GM18870 (cell line): ENCODE measurements around the gene SLC6A13.
"Not testable (repeated sequence)": the region's sequence is repeated elsewhere in the genome, so short reads cannot be mapped to it uniquely, and the experiment has no call there.

Experiments
- ATAC-seq: cut with Tn5 transposase; IDR thresholded peaks from one replicate; pipeline ENCODE4 v1.9.1; 2021; ENCODE audit warnings: moderate library complexity; ENCODE audit not compliant: unreplicated experiment

Gene SLC6A13

GRCh38 chr12:202081-202731 lies 60.4 kb downstream of the SLC6A13 start:
- no peak for ATAC-seq

GRCh38 chr12:201361-201760 lies 61.3 kb downstream of the SLC6A13 start:
- no peak for ATAC-seq

- no peak for ATAC-seq
These were observed 63.9 kb downstream of the SLC6A13 start for GRCh38 chr12:198705-199104.

DNA sequence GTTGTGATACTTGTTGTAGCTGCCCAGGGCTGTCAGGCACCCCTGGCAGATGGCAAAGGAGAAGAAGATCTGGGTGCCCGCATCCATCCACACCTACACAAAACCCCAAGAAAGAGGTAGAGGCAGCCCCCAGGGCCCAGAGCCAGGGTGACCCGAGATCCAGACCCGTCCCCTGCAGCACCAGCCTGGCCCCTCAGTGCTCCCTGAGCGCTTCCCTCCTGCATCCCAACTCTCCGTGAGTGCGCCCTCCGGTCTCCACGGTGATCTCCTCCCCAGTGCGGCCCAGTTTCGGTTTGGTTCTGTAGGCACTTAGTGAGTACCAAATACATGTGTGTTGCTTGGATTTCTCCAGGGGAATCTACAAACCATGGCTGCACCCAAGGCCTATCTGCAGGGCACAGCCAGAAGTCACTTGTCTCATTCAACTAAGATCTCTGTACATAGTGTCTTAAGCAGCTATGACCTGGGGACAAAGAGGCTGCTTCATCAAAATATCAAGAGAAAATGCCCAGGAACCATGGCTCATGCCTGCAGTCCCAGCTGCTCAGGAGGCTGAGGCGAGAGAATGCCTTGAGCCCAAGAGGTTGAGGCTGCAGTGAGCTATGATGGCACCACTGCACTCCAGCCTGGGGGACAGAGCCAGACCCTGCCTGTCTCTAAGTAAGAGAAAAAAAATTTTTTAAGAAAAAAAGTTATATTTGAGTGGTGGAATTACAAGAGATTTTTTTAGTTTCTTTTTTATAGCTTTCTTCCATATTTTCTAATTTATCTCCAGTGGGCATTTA lies 64.5 kb downstream of the SLC6A13 start:
- ATAC-seq = no peak

DNA sequence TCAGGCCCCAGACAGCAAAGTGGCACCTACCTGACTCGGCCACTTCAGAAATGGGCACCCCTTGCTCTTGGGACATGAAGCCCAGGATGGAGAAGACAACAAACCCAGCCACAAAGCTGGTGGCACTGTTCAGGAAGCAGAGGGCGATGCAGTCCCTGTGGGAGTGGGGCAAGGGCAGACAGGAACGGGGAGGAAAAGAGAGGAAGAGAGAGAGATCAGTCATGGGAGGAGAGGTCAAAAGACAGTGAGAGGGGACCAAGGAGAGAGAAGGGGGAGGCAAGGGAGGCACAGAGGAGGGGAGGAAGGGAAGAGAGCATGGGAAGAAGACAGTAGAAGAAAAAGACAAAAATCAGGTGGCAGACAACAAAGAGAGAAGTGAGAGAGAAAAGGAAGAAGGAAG lies 65.3 kb downstream of the SLC6A13 start:
- no peak for ATAC-seq

DNA sequence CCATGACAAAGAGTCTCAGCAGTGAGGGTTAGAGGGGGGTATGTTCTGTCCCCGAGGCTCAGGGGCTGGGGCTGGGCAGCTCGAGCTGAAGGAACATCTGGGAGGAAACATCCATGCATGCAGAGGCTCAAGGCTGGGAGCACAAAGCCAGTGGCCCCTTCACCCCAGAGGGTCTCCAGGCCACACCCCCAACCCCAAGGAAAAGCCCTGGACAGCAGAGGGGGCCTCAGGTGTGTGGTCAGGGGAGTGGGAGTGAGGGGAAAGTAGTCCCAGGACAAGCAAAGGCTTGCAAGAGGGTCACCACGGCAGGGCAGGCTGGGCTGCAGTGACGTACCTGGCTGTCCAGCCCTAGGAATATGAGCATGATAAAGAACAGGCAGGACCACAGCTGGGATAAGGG lies 66.2 kb downstream of the SLC6A13 start:
- ATAC-seq = no peak

DNA sequence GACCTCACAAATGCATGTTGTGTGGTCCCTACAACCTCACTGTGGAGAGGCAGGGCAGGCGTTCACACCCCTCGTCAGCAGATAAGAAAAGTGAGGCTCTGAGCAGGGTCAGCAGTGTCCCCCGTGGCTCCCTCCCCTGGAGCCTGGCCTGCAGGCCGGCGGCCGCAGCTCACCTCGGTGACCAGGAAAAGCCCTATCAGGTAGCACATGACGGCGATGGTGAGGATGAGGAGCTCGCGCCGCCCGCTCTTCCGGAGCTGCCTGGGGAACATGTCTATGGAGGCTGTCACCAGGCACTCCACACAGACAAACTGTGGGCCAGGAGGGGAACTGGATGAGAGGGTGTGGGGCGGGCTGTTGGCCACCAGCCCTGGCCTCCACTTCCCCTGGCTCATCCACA lies 66.7 kb downstream of the SLC6A13 start:
- ATAC-seq = no peak

GRCh38 chr12:195156-195555 lies 67.5 kb downstream of the SLC6A13 start:
- ATAC-seq = no peak

GRCh38 chr12:194276-194675 lies 68.4 kb downstream of the SLC6A13 start:
- no peak for ATAC-seq

DNA sequence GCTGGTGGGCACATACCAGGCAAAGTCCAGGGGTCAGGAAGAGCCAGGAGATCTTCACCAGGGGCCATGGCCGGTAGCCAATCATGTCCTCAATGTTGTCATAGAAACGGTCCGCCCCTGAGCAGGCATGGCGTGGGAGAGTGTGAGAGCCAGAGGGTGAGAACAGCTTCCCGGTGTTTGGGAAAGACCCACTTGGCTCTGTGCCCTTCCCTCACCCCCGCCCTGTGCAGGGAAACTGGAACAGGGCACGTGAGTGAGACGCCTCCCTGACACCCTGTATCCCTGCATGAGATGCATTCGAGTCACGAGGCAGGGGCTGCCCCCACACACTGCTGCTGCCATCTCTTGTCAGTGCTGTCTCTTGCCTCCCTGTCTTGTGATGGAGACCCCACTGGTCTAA lies 69.4 kb downstream of the SLC6A13 start:
- no peak for ATAC-seq

GRCh38 chr12:191541-191940 lies 71.1 kb downstream of the SLC6A13 start:
- no peak for ATAC-seq

DNA sequence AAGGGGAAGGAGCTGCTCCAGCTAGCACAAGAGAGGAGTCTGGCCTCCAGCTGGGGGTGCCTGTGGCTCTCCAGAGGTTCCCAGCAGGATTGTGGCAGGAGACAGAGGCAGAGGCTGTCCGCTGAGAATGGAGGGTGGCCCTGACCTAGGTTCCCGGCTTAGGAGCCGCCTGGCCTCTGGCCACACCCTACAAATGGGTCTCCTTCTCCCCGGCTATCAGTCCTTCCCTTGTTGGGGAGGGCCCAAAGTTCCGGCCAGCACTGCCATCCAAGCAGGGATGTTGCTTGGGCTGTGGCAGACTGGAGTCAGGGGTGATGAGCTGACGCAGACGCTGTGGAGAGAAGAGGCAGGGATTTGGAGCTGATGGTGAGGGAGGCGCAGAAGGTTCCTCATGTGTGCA lies 71.8 kb downstream of the SLC6A13 start:
- no peak for ATAC-seq

DNA sequence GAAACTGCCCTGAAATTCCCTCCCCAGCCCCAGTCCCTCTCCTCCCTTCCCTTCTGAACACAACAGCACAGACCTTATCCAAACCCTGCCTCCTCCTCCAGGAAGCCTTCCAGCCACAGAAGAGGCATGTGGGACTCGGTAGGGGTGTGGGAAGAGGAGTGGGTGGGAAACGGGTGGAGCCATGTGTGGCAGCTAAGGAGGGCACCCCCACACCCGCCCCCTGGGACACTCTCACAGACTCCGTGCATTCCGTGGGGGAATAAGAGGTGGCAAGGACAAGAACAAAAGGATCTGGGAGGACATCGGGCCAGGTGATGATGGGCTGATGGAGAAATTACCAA lies 73.0 kb downstream of the SLC6A13 start:
- no peak for ATAC-seq

DNA sequence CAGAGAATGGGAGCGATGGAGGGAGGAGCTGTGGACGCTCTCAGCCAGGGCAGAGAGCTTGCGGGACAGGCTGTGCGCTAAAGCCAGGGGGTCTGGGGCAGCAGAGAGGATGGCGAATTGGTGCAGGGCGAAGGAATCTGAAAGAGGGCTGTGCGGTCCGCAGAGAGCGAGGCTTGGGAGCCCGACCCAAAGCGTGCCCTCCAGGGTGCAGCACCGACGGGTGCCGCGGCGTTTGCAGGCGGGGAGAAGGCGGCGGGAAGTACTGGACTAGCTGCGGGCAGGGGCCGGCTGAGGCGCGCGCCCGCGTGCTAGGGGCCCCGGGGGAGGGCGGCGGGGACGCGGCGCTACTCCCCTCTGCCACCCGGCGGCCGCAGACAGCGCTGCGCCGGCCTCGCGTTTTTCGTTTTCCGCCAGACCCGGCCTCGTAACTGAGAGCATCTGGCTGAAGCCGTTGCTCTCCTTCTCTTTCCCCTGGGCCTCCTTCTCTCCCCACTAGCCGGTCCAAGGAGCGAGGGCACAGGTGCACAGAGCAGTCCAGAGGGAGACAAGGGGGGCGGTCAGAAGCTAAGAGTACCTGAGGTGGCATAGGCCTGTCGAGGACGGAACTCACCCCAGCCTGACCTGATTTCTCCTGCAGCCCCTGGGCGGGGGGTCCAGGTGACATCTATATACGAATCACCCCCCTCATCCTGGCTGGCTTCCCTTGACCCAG lies 73.6 kb downstream of the SLC6A13 start:
- ATAC-seq = no peak

DNA sequence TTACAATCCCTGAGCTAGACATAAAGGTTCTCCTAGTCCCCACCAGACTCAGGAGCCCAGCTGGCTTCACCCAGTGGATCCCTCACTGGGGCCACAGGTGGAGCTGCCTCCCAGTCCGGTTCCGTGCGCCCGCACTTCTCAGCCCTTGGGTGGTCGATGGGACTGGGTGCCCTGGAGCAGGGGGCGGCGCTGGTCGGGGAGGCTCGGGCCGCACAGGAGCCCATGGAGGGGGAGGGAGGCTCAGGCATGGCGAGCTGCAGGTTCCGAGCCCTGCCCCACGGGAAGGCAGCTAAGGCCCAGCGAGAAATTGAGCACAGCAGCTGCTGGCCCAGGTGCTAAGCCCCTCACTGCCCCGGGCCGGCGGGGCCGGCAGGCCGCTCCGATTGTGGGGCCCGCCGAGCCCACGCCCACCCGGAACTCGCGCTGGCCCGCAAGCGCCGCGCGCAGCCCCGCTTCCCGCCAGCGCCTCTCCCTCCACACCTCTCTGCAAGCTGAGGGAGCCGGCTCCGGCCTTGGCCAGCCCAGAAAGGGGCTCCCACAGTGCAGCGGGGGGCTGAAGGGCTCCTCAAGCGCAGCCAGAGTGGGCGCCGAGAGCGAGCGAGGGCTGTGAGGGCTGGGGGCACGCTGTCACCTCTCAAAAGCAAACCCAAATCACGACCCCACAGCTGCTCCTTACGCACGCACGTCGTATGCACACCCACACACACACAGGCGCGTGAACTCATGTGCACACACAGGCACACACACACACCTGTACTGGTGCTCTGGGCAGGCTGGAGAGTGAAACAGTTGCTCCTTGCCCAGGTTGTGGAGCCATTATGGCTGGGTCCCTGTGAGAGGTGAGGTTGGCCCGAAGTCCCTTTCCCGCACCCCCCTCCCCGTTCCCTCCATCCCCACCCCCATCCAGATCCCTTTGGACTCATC lies 74.4 kb downstream of the SLC6A13 start:
- ATAC-seq = not testable (repeated sequence)

DNA sequence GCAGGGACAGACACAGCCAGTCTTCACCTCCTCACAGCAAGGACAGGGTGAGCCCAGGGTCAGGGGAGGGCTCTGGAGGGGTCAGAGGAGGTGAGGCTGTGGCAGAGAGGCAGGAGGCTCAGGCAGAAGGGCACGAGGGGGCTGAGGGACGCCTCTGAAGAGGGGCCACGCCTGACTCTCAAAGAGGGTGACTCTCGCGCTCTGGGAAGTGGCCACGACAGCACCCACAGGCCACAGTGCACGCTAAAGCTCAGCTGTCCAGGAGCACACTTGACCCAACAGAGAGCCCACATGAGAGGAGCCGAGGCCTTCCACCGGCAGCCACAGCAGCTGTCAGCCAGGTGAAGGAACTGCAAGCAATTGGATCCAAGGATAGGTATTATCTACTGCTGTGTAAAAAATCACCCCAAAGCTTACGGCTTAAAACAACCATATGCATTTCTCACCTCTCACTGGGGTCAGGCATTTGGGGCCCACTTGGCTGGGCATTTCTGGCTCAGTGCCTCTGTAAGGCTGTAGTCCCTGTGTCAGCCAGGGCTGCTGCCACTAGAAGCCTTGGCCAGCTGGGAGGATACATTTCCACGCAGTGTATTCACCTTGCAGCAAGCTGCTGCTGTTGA lies 76.5 kb downstream of the SLC6A13 start:
- ATAC-seq = no peak

- ATAC-seq = no peak
These were observed 77.1 kb downstream of the SLC6A13 start for GRCh38 chr12:185576-185955.

- ATAC-seq = no peak
These were observed 77.6 kb downstream of the SLC6A13 start for GRCh38 chr12:184811-185575.

- ATAC-seq = no peak
These were observed 80.2 kb downstream of the SLC6A13 start for GRCh38 chr12:182381-182892.

GRCh38 chr12:181921-182320 lies 80.7 kb downstream of the SLC6A13 start:
- no peak for ATAC-seq
